ENCODE results near the gene TPSB2. TPM values are rescaled to one million over a fixed set of nuclear protein-coding genes. Genes with fewer than 3 reads are reported as not detected.
"Not testable (repeated sequence)": the region's sequence is repeated elsewhere in the genome, so short reads cannot be mapped to it uniquely, and the experiment has no call there.

TPSB2 gene
- total RNA-seq, 1 donor from 2014 or later, result not detected

DNA sequence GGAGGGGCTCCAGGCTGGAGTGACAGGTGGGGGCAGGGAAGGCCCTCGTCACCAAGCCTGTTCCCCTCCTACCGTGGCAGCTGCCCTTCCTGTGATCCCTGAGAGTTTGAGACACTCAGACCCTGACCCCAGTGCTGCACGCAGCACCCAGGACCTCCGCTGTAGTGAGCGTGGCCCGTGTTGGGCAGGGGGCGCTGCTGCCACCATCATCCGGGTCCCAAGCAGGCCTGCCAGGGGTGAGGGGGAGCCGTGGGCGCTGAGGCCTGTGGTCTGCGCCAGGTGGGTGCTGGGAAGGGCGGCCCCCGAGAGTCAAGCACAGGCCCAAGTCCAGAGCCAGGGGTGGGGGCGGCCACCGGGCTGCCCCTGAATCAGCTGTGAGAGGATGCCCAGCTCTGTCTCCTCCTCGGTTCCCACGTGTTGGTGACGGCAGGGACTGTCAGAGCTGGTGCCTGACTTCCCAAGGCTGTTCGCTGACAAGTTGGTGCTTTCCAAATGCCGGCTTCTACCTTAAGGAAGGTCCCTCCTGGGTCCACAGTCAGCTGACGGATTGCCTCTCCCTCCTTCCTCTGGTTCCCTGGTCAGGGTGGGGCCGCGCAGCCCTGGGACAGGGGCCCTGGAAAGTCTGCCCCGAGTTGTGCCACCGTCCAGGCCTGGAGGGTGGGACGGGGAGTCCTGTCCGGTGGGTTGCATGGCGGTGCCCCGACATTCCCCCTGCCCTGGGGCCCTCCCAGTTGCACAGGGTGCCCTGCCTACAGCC lies 36.0 kb downstream of the TPSB2 start:
- H3K4me1 Mint-ChIP-seq, result no peaks in the 10 kb centered on the region
- H3K9me3 Mint-ChIP-seq, result no peaks in the 10 kb centered on the region
- no peak overlapping the region for H3K4me3 Mint-ChIP-seq
- no peak for ATAC-seq (ENCODE audit: low read depth)
- CTCF ChIA-PET, result no interaction called here
- POLR2A ChIA-PET, result no interaction called here
- intact Hi-C loops (cut with micrococcal nuclease), result loop anchor here (2.0 kb wide), 1 partner anchor 381 kb away; no protein-coding TSS in a partner anchor
- TF ChIP-seq, protein P1, sequence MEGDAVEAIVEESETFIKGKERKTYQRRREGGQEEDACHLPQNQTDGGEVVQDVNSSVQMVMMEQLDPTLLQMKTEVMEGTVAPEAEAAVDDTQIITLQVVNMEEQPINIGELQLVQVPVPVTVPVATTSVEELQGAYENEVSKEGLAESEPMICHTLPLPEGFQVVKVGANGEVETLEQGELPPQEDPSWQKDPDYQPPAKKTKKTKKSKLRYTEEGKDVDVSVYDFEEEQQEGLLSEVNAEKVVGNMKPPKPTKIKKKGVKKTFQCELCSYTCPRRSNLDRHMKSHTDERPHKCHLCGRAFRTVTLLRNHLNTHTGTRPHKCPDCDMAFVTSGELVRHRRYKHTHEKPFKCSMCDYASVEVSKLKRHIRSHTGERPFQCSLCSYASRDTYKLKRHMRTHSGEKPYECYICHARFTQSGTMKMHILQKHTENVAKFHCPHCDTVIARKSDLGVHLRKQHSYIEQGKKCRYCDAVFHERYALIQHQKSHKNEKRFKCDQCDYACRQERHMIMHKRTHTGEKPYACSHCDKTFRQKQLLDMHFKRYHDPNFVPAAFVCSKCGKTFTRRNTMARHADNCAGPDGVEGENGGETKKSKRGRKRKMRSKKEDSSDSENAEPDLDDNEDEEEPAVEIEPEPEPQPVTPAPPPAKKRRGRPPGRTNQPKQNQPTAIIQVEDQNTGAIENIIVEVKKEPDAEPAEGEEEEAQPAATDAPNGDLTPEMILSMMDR (IDR thresholded peaks at IDR 0.05), result no peak
- peaks cover 3% of the 10 kb centered on the region for H3K27me3 Mint-ChIP-seq
- no peak overlapping the region for H3K27ac Mint-ChIP-seq
- no peak for DNase-seq
- no peaks in the 10 kb centered on the region for H3K36me3 Mint-ChIP-seq (ENCODE audit: low read depth)

DNA sequence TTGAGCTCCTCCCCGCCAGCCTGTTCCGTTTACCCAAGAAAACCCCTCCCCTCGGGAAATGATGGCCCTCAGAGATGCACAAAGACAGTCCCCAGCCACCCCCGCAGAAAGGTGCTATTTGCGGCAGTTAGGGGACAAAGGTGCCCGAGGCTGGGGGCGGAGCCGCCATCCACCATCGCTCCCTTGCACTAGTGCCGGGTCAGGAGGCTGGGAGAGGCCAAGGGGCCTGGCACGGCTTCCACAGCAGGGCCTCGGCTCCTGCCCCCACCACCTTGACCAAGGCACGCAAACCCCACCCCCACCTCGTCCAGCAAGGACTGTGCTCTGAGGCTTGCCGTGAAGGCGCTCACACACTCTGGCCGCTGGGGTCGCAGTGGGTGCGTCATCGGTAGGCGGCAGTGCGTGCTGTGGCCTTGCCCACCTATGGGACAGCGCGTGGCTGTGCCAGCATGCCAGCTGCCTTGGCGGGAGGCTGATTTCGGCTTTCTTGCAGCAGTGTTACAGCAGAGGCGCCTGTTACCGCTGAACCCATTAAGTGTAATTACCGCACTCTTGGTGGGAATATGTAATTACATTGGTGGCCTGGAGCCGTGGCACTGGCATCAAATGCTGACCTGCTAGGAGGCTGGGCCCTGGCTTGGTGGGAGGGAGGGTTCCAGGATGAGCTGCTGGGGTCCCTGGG lies 36.7 kb downstream of the TPSB2 start:
- Mint-ChIP-seq H3K9me3 (no peaks in the 10 kb centered on the region), H3K4me1 (no peaks in the 10 kb centered on the region), H3K27me3 (peaks cover 3% of the 10 kb centered on the region), H3K36me3 (ENCODE audit: low read depth) (no peaks in the 10 kb centered on the region), H3K4me3 (no peak overlapping the region), H3K27ac (no peak overlapping the region)
- TF ChIP-seq, protein P1 (IDR thresholded peaks at IDR 0.05), result no peak
- ATAC-seq (ENCODE audit: low read depth) (no peak), DNase-seq (no peak)
- ChIA-PET CTCF (no interaction called here), POLR2A (no interaction called here)
- intact Hi-C loops (cut with micrococcal nuclease), result no loop called here

DNA sequence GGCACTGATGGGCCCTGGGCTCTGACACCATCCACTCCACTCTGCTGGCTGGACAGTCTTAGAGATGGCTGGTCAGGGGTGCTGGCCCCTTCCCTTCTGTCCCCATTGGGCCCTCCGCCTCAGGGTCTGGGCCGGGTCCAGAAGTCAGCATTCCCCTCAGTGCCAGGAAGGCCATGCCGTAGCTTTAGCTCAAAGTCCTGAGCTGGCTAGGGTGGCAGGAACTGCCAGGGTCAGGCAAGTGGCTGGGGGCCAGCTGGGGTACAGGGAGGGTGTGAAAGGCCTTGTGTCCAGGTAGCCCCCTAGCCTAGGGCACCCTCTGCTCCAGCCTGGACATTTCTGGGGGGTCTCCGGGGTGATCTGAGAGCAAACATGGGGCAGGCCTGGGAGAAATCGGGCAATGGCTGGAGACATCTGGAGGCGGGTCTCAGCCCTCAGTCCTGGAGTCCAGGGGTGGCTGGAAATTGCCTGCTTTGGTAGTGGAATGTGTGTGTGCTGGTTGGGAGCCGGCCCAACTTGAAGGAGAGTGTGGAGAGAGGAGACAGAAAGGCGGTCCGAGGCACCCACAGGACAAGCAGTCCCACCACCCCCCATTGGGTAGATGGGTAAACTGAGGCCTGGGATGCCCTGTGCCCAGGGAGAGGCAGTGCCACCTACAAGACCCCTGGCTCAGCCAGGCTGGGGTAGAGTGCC lies 37.5 kb downstream of the TPSB2 start:
- intact Hi-C loops (cut with micrococcal nuclease), result no loop called here
- CTCF ChIA-PET, result no interaction called here
- no peak overlapping the region for H3K4me3 Mint-ChIP-seq
- no peak for DNase-seq
- H3K27me3 Mint-ChIP-seq, result peaks cover 3% of the 10 kb centered on the region
- H3K36me3 Mint-ChIP-seq (ENCODE audit: low read depth), result no peaks in the 10 kb centered on the region
- TF ChIP-seq, protein P1 (IDR thresholded peaks at IDR 0.05), result no peak
- H3K4me1 Mint-ChIP-seq, result no peaks in the 10 kb centered on the region
- POLR2A ChIA-PET, result no interaction called here
- no peak overlapping the region for H3K27ac Mint-ChIP-seq
- ATAC-seq (ENCODE audit: low read depth), result no peak
- no peaks in the 10 kb centered on the region for H3K9me3 Mint-ChIP-seq

DNA sequence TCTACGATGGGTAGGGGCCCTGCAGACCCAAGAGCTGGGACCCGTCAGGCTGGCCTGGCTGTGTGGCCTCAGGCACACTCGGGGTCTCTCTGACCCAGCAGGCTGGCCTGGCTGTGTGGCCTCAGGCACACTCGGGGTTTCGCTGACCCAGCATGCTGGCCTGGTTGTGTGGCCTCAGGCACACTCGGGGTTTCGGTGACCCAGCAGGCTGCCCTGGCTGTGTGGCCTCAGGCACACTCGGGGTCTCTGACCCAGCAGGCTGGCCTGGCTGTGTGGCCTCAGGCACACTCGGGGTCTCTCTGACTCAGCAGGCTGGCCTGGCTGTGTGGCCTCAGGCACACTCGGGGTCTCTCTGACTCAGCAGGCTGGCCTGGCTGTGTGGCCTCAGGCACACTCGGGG lies 39.2 kb downstream of the TPSB2 start:
- H3K4me3 Mint-ChIP-seq; DNase-seq; H3K36me3 Mint-ChIP-seq (ENCODE audit: low read depth); H3K27ac Mint-ChIP-seq; POLR2A ChIA-PET; H3K27me3 Mint-ChIP-seq; ATAC-seq (ENCODE audit: low read depth); H3K9me3 Mint-ChIP-seq; H3K4me1 Mint-ChIP-seq; CTCF ChIA-PET; intact Hi-C loops (cut with micrococcal nuclease): not testable (repeated sequence)

DNA sequence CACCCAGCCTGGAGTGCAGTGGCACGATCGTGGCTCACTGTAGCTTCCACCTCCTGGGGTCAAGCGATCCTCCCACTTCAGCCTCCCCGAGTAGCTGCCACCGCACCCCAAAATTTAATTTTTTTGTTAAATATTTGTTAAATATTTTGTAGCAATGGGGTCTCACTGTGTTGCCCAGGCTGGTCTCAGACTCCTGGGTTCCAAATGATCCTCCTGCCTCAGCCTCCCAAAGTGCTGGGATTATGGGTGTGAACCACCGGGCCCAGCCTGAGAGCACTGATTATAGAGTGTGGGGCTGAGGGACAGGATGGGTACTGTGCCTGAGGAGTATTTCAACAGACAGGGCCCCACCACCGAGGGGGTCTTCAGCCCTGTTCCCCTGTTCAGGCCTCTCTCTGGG lies 40.5 kb downstream of the TPSB2 start:
- Mint-ChIP-seq H3K27me3 (peaks cover 3% of the 10 kb centered on the region), H3K4me3 (no peak overlapping the region), H3K9me3 (no peaks in the 10 kb centered on the region), H3K4me1 (no peaks in the 10 kb centered on the region), H3K36me3 (ENCODE audit: low read depth) (no peaks in the 10 kb centered on the region), H3K27ac (no peak overlapping the region)
- TF ChIP-seq, protein P1 (IDR thresholded peaks at IDR 0.05), result no peak
- no peak for ATAC-seq (ENCODE audit: low read depth)
- ChIA-PET POLR2A (no interaction called here), CTCF (no interaction called here)
- no peak for DNase-seq
- intact Hi-C loops (cut with micrococcal nuclease), result no loop called here

Data from activated B cell treated with CpG ODN at 0.5 μM for 24 hours (primary cell).